Fibroblast of skin of back (primary cell): ENCODE data around the gene ICAM5.
"Not testable (repeated sequence)": the region's sequence is repeated elsewhere in the genome, so short reads cannot be mapped to it uniquely, and the experiment has no call there.

Experiments
- DNase-seq: peaks from one replicate; pipeline ENCODE4 v3.0.0-alpha.2; 2013

Gene ICAM5

GRCh38 chr19:10320602-10321416 is 31.1 kb downstream of the ICAM5 start:
- no peak for DNase-seq

- no peak for DNase-seq
Observed at GRCh38 chr19:10321417-10321797, 31.7 kb downstream of the ICAM5 start.

- DNase-seq: no peak
Observed at GRCh38 chr19:10321874-10322835, 32.4 kb downstream of the ICAM5 start.

DNA sequence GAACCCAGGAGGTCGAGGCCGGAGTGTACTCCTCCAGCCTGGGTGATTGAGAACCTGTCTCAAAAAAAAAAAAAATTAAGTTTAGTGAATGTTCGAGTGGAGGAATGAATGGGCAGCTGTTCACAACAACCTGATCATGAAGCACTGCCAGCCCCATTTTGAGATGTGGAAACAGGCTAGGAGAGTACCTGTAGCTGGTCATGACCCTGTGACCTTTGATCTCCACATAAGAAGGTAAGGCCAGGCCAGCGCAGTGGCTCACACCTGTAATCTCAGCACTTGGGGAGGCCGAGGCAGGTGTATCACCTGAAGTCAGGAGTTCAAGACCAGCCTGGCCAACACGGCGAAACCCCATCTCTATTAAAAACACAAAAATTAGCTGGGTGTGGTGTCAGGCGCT is 36.0 kb downstream of the ICAM5 start:
- DNase-seq: no peak

- DNase-seq: no peak
Observed at GRCh38 chr19:10327793-10328192, 38.0 kb downstream of the ICAM5 start.

DNA sequence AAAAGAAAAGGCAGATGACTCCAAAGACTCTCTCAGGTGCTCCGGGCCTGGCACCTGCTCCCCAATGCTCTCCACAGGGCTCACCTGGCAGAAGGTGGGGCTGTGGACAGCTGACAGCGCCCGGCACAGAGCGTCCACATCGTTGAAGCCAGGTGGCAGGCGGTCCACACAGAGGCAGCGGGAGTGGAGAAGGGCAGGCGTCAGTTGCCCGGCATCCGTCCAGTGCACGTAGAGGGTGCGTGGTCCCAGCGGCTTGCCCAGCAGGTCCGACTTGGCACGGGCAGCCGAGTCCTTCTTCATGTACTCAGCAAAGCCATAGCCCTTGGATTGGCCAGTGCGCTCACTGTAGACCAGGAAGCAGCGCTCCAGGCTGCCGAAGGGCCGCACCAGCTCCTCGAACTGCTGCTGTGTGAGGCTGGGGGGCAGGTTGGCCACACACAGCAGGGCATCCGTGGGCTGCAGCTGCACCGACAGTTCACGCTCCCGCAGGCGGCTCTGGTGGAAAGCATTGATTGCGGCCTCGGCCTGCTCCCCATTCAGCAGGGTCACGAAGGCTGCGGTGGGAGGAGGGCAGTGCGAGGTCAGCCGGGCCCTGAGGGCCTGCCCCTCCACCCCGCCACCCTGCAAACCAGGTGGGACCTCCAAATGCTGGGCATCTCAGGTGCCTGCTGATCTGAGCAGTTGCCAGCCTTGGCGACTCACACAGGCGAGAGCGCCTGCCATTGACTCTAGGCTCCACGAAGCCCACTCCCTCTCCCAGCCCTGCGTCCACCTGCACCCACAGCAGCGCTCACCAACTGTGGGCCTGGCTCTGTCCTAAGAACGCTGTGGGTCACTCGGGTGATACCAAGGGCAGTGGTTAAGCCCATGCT is 39.0 kb downstream of the ICAM5 start:
- DNase-seq: no peak

DNA sequence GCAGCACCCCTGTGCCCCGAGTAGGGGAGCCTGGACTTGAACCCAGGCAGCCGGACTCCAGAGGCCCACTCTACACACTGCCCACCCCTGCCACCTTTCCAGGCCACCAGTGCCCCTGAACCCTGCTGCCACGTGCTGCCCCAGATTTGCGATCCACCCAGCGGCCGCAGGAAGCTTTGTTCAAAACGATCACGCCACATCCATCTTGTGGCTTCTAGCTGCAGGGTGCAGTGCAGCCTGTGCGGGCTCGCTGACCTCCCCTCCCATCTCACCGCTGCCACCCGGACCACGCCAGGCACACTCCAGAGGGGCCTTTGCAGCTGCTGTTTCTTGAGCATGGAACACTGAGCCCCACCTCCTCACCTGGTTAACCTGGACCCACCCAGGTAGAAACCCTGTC is 39.8 kb downstream of the ICAM5 start:
- DNase-seq: no peak

DNA sequence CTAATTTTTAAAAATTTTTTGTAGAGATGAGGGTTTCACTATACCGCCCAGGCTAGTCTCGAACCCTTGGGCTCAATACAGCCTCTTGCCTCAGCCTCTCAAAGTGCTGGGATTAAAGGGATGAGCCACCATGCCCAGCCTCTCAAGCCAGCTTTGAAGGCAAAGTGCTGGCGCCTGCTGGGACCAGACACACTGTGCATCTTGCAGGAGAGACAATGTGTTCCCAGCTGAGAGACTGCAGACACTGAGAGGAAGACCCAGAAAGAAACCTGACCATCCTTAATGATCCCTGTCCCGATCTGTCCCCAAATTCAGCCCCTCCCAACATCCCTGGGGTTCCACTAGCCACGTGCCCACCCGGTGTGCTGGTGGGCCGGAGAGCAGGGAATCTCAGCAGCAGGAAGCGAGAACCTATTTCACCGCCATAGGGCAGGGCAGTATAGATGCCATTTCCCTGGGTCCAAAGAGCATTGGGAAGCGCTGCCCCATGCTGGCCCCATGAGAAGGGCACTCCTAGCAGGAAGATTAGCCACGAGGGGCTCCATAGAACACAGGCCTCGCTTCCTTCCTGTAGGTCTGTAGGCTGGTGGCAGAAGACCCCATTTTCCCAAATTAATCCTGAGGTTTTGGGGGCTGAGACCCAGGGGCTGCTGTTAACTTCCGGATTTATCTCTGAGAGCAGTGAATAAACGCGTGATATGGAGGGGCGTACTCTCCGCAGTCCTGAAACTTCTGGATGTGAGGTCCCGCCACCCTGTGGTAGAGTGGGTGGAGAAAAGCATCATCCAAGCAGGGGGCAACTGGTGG is 42.6 kb downstream of the ICAM5 start:
- no peak for DNase-seq

DNA sequence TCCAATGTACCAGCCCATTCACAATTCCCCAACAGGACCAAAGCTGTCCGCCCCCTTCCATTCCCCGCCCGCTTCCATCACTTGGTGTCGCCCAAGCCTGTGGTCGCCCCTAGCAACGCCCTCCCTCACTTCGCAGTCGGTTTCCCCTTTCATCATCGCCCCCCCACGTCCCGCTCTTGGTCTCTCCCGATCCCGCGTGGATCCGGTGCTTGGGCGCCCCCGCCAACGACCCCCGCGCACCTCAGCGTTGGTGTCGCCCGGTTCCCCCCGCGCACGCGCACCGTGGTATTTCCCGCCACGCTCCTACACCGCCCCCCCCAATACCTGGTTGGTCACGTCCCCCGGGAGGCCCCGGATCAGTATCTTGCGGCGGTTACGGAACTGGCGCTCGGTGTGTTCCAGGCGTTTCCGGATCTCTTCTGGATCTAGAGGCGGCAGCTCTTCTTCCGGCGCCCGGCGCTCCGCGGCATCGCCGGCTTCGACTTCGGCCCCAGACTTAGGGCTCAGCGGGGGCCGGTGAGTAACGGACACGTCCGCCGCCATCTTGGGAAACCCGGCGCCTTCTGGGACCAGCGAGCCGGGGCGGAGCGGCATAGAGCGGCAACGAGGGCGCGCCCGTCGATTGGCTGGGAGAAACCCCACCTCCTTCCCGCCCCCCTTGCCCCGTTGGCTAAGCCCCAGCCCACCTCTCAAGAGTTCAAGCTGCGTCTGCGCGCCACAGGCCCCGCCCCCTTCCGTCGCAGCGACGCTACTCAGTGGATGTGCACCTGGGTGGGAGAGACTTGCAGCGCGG is 43.4 kb downstream of the ICAM5 start, which contains the start of gene RAVER1:
Gene RAVER1 (minus strand): TSS at position 565 of the 793 bp plus-strand sequence. CDS start 22 bp downstream, at position 543.
- DNase-seq: peak; percentile 96

- peak; percentile 4 for DNase-seq
Observed at GRCh38 chr19:10333758-10334587, 44.2 kb downstream of the ICAM5 start.

GRCh38 chr19:10334588-10335351 is 45.0 kb downstream of the ICAM5 start:
- peak; percentile 92 for DNase-seq

- DNase-seq: no peak
Observed at GRCh38 chr19:10335352-10335985, 45.7 kb downstream of the ICAM5 start.

- DNase-seq: not testable (repeated sequence)
Observed at GRCh38 chr19:10336725-10337124, 47.0 kb downstream of the ICAM5 start.

- no peak for DNase-seq
Observed at GRCh38 chr19:10338940-10339339, 49.2 kb downstream of the ICAM5 start.

DNA sequence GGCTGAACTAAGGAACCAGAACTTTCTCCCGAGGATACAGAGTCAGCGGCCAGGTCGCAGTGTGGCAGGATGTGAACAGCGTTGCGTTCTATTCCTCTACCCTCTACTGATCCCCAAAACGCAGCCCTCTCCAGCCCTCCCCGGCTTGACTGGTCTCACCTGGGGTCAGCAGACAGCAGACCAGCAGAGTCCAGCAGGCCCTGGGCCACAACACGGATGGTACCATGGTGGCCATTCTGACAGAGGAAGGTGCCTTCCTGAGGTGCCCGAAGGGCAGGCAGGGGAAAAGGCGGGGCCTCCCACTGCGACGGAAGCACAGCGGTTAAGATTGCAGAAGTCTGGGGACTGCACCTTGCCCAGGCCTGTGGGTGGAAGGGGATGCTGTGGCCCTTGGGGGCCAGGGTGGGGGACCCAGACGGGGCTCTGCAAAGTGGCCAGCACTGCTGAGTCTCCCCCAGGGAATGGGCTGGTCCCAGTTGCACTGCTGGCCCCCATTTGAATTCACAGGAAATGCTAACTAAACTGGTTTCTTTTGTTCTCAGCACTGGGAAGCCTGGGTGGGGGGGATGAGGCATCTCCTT is 49.7 kb downstream of the ICAM5 start, which contains the start of gene ICAM3:
Gene ICAM3 (minus strand): TSS at position 245 of the 581 bp plus-strand sequence. CDS start 10 bp downstream, at position 235.
- DNase-seq: no peak

- no peak for DNase-seq
Observed at GRCh38 chr19:10339977-10340376, 50.2 kb downstream of the ICAM5 start.

DNA sequence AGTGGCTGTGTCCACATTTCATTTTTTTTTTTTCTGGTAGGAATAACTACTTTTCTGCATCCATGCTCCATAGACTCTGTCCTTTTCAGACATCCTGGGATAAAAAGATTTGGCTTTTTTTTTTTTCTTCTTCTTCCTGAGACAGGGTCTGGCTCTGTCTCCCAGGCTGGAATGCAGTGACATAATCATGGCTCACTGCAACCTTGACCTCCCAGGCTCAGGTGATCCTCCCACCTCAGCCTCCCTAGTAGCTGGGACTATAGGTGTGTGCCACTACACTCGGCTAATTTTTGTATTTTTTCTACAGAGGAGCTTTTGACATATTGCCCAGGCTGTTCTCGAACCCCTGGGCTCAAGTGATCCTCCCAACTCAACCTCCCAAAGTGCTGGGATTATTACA is 53.7 kb downstream of the ICAM5 start:
- DNase-seq: no peak

- peak; percentile 7 for DNase-seq
Observed at GRCh38 chr19:10344780-10345179, 55.0 kb downstream of the ICAM5 start.
